GM19468 (cell line): ENCODE measurements around the gene TOX3.

Experiments used
- ATAC-seq: cut with Tn5 transposase; IDR thresholded peaks from one replicate; pipeline ENCODE4 v1.9.1; 2021; ENCODE audit warnings: mild to moderate bottlenecking, moderate library complexity, moderate number of reproducible peaks; ENCODE audit not compliant: unreplicated experiment; ENCODE audit errors: extremely low read depth

Gene TOX3

GRCh38 chr16:52462816-52463215 is 84.1 kb downstream of the TOX3 start:
- ATAC-seq = no peak

GRCh38 chr16:52460639-52461178 is 86.2 kb downstream of the TOX3 start:
- no peak for ATAC-seq

GRCh38 chr16:52456368-52456767 is 90.6 kb downstream of the TOX3 start:
- ATAC-seq = no peak

- no peak for ATAC-seq
Observed at GRCh38 chr16:52455549-52456277, 91.2 kb downstream of the TOX3 start.

GRCh38 chr16:52453644-52454043 is 93.3 kb downstream of the TOX3 start:
- ATAC-seq = no peak

GRCh38 chr16:52451971-52452421 is 94.9 kb downstream of the TOX3 start:
- no peak for ATAC-seq

GRCh38 chr16:52450916-52451315 is 96.0 kb downstream of the TOX3 start:
- ATAC-seq = no peak

GRCh38 chr16:52450241-52450640 is 96.7 kb downstream of the TOX3 start:
- no peak for ATAC-seq

GRCh38 chr16:52446080-52446479 is 100.9 kb downstream of the TOX3 start:
- ATAC-seq = no peak

- no peak for ATAC-seq
Observed at GRCh38 chr16:52441886-52442285, 105.1 kb downstream of the TOX3 start.

GRCh38 chr16:52440248-52440647 is 106.7 kb downstream of the TOX3 start:
- ATAC-seq = no peak

GRCh38 chr16:52439750-52440149 is 107.2 kb downstream of the TOX3 start:
- no peak for ATAC-seq

- no peak for ATAC-seq
Observed at GRCh38 chr16:52439171-52439701, 107.7 kb downstream of the TOX3 start.

GRCh38 chr16:52437277-52437670 is 109.7 kb downstream of the TOX3 start:
- no peak for ATAC-seq

GRCh38 chr16:52436339-52437276 is 110.3 kb downstream of the TOX3 start:
- ATAC-seq = no peak

- ATAC-seq = no peak
Observed at GRCh38 chr16:52434224-52434623, 112.7 kb downstream of the TOX3 start.

GRCh38 chr16:52433643-52434042 is 113.3 kb downstream of the TOX3 start:
- no peak for ATAC-seq

- ATAC-seq = no peak
Observed at GRCh38 chr16:52424591-52424990, 122.4 kb downstream of the TOX3 start.

GRCh38 chr16:52422307-52422706 is 124.6 kb downstream of the TOX3 start:
- ATAC-seq = no peak

GRCh38 chr16:52418201-52418600 is 128.7 kb downstream of the TOX3 start:
- no peak for ATAC-seq

- ATAC-seq = no peak
Observed at GRCh38 chr16:52416888-52417287, 130.1 kb downstream of the TOX3 start.
